ENCODE results near the gene WARS2.

Gene WARS2

DNA sequence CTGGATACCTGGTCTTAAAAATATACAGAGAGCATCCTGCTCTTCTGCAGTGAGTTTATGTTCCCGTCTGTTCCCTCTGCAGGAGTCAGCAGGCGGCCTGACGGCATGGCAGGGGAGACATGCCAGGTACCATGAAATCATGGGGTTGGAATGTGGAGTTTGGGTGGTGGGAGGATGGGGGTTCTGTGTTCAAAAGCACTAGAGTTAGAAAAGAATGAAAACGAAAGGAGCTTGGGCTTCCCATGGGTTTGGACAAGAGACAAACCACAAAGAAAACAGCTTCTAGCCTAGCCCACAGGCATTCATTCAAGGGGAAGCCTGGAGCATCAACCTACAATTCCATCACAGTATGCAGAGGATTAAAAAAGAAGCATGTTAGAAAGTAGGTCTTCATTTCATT is 59.9 kb downstream of the WARS2 start:
- DNase-seq: no peak

DNA sequence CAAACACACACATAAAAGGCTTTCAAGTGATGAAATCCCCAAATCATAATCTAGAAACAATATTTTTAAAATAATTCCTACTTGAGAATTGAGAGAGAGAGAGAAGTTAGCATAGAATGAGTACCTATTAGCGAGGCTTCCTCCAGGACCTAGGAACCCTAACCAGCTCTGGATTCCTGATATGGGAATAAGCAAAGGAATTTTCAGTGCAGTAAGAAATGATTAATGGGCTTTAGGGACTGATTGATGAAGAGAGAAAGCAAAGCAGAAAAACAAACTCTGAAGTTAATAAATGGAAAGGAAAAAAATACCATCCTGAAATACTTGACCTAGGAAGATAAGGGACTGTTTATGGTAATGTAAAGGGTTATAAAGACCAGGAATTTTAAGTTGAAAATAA is 60.6 kb downstream of the WARS2 start:
- no peak for DNase-seq

DNA sequence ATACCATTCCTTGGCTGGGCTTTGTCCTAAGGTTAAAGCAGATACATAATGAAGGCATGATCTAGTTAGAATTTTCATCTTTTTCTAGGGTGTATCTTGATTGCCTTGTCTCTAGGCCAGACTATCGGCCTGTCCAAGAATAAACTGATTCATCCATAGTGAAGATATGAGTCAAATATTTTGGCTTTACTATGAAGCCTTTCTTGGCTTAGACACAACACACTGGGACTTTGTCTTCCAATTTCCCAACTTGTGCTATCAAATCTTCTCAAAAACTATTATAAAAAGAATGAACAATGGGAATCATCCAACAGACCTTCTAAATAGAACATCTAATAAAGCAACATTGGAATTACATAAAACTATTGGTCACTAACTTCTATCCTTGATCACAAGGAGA is 64.8 kb downstream of the WARS2 start:
- no peak for DNase-seq

DNA sequence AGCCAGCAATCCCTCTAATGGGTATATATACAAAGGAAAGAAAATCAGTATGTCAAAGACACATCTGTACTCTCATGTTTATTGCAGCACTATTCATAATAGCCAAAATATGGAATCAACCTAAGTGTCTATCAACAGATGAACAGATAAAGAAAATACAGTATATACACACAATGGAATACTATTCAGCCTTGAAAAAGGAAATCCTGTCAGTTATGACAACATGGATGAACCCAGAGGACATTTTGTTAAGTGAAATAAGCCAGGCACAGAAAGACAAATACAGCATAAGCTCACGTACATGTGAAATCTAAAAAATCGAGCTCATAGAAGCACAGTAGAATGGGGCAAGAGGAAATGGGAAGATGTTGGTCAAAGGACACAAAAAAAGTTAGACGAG is 69.1 kb downstream of the WARS2 start:
- DNase-seq: no peak

DNA sequence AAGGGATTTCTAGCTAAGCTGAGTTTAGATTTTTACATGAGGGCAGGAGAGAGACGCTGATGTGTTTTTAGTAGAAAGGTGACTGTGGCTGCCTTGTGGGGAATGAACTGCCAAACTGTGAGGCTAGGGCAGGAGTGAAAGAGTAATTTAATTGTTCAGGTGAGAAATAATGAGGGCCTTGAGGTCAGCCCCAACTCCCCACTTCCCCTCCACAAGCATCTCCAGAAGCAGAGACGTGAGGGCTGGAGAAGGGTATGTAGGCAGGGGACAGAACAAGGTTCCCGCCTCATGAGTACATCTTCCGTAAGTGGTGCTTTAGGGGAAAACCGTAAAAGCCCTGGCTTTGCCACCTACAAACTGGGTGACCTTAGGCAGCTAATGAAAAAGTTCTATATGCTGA is 70.8 kb downstream of the WARS2 start:
- DNase-seq: no peak

DNA sequence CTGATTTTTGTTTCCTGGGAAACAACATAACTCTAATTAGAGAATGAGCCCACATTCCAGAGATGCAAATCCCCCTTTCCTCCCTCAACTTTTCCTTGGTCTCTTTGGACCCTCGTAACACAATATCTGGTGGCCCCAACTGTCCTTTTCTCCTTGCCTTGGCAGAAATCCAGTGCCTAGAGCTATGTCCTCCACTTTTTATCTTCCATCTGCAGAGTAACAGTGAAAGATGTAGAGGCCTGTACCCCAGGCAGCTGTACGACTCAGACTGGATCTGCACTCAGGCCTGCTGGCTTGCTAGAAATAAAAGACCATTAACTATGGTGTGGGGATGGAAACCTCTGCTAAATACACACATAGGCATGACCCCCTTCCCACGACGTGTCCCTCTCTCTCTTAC is 72.0 kb downstream of the WARS2 start:
- DNase-seq: no peak

DNA sequence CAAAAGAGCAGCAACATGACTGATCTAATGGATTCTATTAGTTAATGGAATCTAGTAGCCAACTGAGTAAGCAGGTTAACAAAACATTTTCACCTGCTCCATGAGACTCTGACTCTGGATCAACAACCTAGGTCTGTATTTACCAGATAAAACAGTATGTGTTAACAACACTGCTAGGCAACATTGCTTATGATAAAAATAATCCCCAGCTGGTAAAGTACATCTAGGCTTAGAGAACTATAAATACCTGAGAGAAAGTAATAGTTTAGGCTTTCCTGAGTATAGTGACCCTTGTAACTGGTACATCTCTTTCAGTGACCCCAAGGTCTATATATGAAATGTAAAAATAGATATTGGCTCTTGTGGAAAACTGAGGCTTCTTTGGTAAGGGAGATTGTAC is 78.8 kb downstream of the WARS2 start:
- no peak for DNase-seq

DNA sequence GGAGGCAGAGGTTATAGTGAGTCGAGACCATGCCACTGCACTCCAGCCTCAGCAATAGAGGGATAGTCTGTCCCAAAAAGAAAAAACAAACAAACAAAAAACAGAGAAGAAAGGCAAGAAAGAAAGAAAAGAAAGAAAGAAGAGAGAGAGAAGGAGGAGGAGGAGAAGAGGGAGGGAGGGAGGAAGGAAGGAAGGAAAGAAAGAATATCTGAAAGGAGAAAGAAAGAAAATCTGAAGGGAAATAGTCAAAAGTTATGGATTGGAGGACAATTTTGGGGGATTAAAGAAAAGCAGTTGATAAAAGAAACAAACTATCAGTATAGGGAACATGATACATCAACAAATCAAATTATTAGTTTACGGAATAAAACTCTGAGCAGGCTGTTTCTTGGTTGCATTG is 84.9 kb downstream of the WARS2 start:
- no peak for DNase-seq

DNA sequence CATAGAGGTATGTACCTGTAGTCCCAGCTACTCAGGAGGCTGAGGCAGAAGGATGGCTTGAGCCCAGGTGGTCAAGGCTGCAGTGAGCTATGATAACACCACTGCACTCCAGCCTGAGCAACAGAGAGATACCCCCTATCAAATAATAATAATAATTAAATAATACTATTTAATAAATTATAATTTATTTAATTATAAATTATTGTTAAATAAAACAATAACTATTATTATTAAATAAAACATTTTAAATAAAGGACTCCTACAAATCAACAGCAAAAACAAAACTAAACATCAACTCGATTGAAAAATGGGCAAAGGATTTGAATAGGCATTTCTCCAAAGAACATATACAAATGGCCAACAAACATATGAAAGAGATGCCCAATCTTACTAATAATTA is 86.5 kb downstream of the WARS2 start:
- DNase-seq: no peak

DNA sequence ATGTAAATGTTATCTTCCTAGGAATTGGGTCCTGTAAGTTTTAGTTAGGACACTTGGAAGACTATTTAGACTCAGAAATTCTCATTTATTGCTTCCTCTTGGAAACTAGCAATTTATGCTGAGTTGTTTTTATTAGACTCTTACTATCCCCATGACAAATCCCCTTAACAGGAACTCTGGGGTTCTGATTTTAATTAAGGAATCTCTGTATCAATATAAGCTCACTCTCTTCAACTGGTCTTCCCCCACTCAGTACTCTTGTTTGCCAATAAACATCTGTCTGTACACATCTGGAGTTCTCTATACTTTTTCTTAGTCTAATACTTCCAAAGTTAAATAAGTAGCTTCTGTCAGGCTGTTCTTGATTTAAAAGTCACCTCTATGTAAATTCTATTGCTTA is 88.2 kb downstream of the WARS2 start:
- no peak for DNase-seq

DNA sequence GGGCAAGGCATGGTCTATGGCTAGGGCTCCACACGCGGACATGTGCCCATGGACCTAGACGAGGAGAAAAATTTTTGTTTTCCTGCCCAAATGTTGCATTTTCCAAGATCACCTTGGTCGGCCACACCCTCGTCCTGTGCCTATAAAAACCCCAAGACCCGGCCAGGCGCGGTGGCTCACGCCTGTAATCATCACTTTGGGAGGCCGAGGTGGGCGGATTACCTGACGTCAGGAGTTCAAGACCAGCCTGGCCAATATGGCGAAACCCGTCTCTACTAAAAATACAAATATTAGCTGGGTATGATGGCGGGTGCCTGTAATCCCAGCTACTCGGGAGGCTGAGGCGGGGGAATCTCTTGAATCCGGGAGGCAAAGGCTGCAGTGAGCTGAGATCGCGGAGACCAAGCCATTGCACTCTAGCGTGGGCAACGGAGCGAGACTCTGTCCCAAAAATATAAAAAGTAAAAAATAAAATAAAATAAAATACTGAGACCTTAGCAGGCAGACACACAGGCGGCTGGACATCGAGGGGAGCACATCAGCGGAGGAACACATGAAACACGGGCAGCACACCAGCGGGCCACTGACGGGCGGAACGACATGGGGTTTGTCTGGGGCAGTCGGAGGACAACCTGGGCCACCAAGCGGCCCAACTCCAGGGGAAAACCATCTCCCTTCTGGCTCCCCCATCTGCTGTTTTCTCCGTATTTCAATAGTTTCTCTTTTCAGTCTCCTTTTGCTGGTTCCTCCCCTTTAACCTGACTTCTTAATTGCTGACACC is 91.6 kb downstream of the WARS2 start:
- no peak for DNase-seq

DNA sequence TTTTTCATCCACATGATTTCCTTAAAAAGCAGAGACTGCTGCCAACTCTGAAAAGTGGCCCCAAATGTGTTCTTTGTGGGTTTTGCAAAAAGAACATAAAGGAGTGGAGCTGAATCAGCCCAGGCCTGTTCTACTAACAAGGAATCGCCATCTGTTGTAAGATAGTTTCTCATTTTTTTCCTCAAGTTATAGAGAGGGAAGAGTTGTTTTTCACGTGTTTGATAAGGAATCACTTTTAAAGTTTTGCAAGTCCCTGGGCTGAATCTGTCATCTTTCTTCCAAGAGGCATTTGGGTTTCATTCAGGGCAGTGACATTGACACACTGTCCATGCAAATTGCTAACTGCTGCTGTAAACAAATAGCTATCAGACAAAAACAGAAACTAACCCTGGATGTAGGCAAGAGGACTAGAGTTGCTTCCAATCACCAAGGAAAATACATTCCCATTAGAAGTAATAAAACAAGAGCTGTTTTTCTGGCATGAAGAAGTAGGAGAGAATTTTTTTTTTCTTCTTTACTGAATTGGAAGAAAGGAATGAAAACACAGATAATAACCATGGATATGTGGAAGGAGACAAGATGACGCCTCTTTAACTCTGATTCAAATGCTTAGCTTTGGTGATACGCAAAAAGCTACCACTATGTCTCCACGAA is 93.5 kb downstream of the WARS2 start:
- no peak for DNase-seq

DNA sequence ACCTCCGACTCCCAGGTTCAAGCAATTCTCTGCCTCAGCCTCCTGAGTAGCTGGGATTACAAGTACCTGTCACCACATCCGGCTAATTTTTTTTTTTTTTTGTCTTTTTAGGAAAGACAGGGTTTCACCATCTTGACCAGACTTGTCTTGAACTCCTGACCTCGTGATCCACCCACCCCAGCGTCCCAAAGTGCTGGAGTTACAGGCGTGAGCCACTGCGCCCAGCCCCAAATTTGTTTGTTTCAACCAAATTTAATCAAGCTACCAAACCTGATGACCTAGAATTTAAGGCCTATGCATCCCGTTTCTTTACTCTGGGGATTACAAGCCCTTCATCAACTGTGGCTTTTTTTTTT is 94.0 kb downstream of the WARS2 start:
- no peak for DNase-seq

DNA sequence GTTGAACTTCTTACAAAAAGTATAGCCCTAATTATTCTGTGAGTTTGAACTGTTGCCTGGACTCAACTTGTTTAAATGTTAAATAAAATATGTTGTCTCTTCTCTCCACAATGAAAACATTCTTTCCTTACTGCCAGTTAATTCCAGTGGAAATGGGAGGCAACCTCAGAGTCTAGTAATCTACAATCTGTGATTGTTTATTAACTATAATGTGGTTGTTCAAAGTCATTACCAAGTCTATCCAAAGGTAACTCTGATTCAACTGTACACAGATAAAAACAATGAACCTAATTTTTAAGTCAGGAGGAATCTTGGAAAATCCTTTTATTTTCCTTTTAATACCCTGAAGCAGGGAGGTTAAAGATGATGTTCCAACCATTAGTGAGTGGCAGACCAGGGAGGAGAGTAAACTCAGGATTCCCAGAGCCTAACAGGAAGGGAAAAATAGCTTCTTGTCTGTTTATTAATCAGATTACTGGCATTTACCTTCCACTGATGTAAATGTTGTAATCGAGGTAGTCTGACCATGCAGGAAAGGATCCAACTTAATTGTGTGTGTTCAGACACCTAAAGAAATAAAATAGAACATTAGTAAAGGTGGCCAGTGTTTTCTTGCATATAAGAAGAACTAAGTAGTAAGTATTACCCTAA is 95.2 kb downstream of the WARS2 start:
- no peak for DNase-seq

DNA sequence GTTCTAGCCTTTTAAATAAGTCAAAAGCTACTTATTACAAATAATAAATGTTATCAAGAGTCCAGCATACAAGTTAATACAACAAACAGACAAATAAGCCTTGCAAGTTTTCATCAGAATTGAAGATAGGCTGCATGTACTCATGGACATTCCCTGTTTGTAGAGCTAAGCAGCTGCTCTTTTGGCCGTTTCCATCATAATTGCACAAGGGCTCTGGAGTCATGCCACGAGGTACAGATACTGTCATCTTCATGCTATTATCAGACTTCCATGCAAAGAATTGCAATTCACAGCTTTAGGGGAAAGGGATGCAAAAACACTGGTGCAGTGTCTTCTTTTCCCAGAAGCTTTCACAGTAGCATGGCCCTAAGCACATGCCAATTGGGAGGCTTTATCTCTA is 99.5 kb downstream of the WARS2 start:
- DNase-seq: no peak

DNA sequence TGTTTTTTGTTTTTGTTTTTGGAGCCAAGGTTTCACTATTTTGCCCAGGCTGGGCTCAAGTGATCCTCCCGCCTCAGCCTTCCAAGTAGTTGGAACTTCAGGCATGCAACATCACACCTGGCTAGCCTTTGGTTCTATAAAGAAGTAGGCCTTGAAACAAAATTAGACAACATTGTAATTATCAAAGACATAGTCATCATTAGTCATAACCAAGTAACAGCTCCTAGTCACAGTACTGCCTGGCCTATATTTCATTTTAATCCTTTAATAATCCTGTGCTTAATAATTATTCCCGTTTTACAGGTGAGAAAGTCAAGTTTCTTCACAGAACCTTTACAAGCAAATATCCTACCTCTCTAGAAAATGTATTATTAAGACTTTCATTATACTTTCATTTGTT is 100.0 kb downstream of the WARS2 start:
- no peak for DNase-seq

DNA sequence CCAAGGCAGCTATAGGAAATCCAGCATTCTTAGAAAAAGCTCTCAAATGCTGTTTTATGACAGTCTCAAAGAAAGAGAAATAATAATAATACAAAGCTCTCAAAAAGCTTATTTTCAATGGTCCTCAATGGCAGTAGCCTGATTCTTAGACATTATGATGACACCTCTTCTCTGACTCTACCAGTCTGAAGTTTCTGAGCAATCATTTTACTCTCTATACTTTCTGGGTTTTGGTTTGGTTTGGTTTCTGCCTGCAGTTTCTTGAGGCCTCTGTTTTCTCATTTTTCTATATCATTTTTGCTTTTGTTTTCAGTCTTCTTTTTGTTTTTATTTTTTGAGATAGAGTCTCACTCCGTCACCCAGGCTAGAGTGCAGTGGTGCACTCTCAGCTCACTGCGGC is 102.1 kb downstream of the WARS2 start:
- DNase-seq: no peak

DNA sequence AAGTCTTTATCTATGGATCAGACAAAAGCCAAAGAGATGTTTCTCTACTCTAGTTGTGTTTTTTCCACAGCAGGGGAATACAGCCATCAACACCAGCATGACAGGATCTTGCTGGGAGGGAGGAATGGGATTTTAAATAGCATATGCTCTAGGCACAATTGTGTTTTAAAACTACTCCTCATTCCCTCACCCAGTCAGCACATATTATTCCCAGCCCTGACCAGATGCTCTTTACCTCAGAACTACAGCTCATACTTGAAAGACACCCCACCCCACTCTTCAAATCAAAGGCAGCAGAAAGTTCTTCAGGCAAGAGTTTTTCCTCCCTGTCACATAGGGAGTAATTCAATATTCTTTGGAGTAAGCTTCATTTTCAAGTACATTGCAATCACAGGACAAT is 106.1 kb downstream of the WARS2 start:
- DNase-seq: no peak

DNA sequence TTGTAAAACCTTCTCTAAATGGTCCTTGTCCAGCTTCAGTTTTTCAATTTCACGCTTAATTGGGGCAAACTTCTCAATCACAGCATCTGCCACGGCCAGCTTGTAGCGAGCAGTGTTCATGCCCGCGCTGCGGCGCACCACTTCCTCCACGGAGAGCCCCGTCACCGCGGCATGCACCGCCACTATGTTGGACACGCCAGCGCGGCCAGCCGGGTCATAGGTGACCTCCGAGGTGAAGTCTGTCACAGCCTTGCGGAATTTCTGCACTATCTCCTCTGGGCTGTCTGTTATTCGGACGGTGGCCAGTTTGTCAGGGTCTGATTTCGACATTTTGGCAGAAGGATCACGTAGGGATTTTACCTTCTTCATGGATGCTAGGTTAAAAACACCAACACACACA is 107.5 kb downstream of the WARS2 start:
- no peak for DNase-seq

DNA sequence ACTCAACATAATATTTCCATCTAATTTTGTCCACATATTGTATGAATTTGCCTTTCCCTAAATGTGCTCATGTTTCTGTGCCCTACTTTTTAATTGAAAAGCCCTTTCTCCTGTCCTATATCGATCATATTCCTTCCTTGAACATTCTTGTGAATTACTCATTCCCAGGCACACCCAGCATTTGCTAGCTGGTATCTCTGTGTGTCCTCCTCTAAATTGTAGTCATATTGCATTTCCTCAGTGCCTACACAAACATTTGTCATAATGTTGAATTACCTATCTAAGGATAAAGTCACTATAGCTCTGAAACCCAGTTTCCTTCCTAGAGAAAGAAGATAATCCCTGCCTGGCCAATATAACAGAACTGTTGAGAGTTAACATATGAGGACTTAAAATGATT is 112.7 kb downstream of the WARS2 start:
- DNase-seq: no peak

DNA sequence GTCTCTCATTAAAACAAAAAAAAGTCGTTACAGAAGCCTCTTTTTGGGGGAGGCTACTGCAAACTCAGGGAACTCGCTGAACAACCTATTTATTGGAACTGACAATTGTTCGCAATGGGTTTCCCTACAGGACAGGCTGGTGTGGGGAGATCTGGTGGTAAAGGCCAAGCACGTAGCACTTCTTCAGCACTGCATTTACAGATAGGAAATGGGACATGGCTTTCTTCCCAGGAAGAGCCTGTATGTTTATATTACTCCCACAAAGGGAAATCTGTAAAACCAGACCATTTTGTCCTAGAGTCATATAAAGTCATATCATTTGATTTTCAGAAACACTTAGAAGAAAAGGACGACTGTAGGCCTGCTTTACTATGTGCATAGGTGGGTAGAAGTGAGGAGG is 113.5 kb downstream of the WARS2 start:
- DNase-seq: no peak

DNA sequence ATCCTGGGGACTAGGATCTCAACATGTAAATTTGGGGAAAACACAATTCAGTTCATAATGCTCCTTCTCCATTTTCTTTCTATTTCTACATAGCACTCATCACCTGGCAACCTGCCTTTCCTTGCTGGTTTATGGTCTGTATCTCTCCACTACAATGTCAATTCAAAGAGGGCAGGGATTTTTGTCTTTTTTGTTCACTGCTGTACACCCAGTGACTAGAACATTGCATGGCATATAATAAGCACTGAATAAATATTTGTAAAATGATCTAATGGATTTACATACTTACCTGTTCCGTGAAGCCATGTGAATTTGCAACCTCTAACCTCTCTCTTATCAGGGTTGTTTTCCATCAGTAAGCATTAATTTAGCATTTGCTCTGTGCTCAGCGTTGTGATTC is 124.9 kb downstream of the WARS2 start:
- DNase-seq: no peak

DNA sequence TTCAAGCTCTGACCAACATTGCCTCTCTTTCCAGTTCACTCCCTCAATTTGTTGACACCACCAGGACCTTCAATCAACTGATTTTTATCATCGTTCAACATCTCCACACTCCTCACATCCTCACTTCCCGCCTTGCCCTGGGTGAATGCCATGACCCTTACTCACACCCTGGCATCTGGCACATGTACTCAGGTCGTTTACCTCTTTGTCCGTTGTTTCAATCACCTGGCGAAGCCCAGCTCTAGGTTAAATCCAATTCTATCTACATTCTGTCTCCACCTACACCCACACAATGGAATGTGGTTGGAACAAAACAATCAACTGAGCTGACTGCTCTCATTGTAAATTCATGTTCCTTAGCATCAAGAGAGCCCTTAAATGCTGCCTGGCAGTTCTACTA is 128.1 kb downstream of the WARS2 start:
- no peak for DNase-seq

DNA sequence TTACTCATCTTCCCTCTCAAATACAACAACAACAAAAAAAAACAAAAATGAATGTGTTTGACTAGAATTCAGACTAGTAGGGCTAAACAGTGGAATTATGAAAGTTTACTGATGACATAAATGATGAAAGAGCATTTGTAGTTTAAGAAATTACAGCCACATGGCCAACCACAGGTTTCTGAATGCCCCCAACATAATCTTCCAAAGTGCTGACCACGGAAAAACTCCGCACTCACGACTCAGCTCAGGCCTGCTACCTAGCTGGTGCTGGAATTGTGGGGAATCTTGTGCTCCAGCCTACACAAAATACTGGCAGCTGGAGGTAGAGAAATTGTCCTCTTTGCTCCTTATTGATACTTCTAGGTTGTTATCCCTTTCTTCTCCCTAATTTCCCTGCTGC is 128.7 kb downstream of the WARS2 start:
- DNase-seq: no peak

DNA sequence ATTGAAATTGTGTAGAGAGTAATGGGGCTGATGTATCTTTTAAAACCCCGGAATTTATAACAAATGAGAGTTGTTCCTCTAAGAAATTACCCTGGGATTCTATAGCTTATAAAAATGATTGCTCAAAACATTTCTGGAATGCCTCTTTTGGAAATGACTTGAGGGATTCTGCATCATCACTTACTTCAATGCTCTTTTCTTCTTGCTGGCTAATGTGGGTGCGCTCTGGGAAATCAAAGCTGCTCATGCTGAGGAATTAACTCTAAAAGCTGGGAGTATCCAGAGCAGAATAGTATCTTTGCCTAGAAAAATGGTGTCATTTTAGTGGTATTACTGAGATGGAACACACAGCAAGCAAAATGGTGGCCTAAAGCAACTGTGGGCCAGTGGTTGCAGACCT is 129.3 kb downstream of the WARS2 start:
- DNase-seq: no peak
